GM23248 (cell line): ENCODE data around the gene NCKAP1. TPM values are rescaled to one million over a fixed set of nuclear protein-coding genes. Genes with fewer than 3 reads are reported as not detected.

Experiments
- DNase-seq: peaks from one replicate; pipeline ENCODE4 v3.0.0-alpha.2; 2015
- H2AFZ ChIP-seq: fragments of 200-600 bp; sonication (generic); 2 replicates; pipeline ENCODE4 v1.6.1; 2016; ENCODE audit warnings: antibody characterized with exemption
- H3F3A ChIP-seq: fragments of 200-600 bp; sonication (generic); 2 replicates; pipeline ENCODE4 v1.6.1; 2016; ENCODE audit warnings: mild to moderate bottlenecking, antibody characterized with exemption, mixed run types; ENCODE audit not compliant: insufficient read depth
- H3K27ac ChIP-seq: fragments of 200-600 bp; sonication (generic); 2 replicates; pipeline ENCODE4 v1.5.1; 2016; ENCODE audit warnings: mild to moderate bottlenecking
- H3K27me3 ChIP-seq: fragments of 200-600 bp; sonication (generic); replicated peaks from 2 replicates; pipeline ENCODE4 v1.6.1; 2016; ENCODE audit warnings: mild to moderate bottlenecking; ENCODE audit not compliant: insufficient read depth
- H3K36me3 ChIP-seq: fragments of 200-600 bp; sonication (generic); 2 replicates; pipeline ENCODE4 v1.6.1; 2016; ENCODE audit warnings: low read depth, mild to moderate bottlenecking
- H3K4me1 ChIP-seq: fragments of 200-600 bp; sonication (generic); 2 replicates; pipeline ENCODE4 v1.6.1; 2016; ENCODE audit warnings: mild to moderate bottlenecking; ENCODE audit not compliant: insufficient read depth
- H3K4me2 ChIP-seq: fragments of 200-600 bp; sonication (generic); one replicate; pipeline ENCODE4 v1.6.1; 2016; ENCODE audit warnings: mild to moderate bottlenecking; ENCODE audit not compliant: unreplicated experiment
- H3K4me3 ChIP-seq: fragments of 200-600 bp; sonication (generic); 2 replicates; pipeline ENCODE4 v1.5.1; 2016; ENCODE audit warnings: mild to moderate bottlenecking
- H3K79me2 ChIP-seq: fragments of 200-600 bp; sonication (generic); 2 replicates; pipeline ENCODE4 v1.6.1; 2016; ENCODE audit warnings: mild to moderate bottlenecking; ENCODE audit not compliant: insufficient read depth
- H3K9ac ChIP-seq: fragments of 200-600 bp; sonication (generic); 2 replicates; pipeline ENCODE4 v1.6.1; 2016; ENCODE audit warnings: mild to moderate bottlenecking
- H3K9me2 ChIP-seq: fragments of 200-600 bp; sonication (generic); 2 replicates; pipeline ENCODE4 v1.6.1; 2016; ENCODE audit warnings: mixed run types, mild to moderate bottlenecking, moderate library complexity; ENCODE audit not compliant: insufficient read depth
- H3K9me3 ChIP-seq: fragments of 200-600 bp; sonication (generic); one replicate; pipeline ENCODE4 v1.6.1; 2017; ENCODE audit warnings: low read depth
- H4K20me1 ChIP-seq: fragments of 200-600 bp; sonication (generic); 2 replicates; pipeline ENCODE4 v1.6.0; 2016; ENCODE audit not compliant: insufficient read depth
- EZH2 ChIP-seq: fragments of 200-600 bp; sonication (generic); IDR thresholded peaks from 2 replicates; pipeline ENCODE4 v1.6.1; 2018; ENCODE audit warnings: antibody characterized with exemption, mild to moderate bottlenecking; ENCODE audit not compliant: insufficient read depth, poor library complexity, severe bottlenecking
- EZH2phosphoT487 ChIP-seq: fragments of 200-600 bp; sonication (generic); IDR thresholded peaks from 2 replicates; pipeline ENCODE4 v1.6.1; 2018; ENCODE audit warnings: antibody characterized with exemption, moderate library complexity, mild to moderate bottlenecking, low read depth; ENCODE audit not compliant: insufficient read depth
- WGBS, 2 experiments: methylation state at CpG; one replicate each; pipeline ENCODE4 v1.1.6; 2015 to 2017; ENCODE audit warnings: low lambda C conversion rate in 2 of 2, low coverage in 1 of 2; ENCODE audit errors: missing lambda C conversion rate in 2 of 2; 5-methylcytosine and 5-hydroxymethylcytosine counted together
- in situ Hi-C: fragments of 300-500 bp; cut with MboI; formaldehyde crosslinking; loops from 2 replicates; pipeline ENCODE4 v1.15.0; 2020
- polyA plus RNA-seq: library from polyadenylated mRNA; unstranded; fragments of >200 nt; fragmentation: Nextera tagmentation; extraction: Ambion mirVana; gene quantifications from 2 replicates; pipeline ENCODE4 v1.2.1, GENCODE V29; 2016
- total RNA-seq: library from RNA; depleted of rRNA; stranded (reverse); fragments of >200 nt; shearing (Covaris generic); gene quantifications from 2 replicates; pipeline ENCODE4 v1.2.3, GENCODE V29; 2014

Gene NCKAP1
- total and polyA plus RNA-seq, 2 experiments from 2014 or later: 58.9 to 201 TPM

DNA sequence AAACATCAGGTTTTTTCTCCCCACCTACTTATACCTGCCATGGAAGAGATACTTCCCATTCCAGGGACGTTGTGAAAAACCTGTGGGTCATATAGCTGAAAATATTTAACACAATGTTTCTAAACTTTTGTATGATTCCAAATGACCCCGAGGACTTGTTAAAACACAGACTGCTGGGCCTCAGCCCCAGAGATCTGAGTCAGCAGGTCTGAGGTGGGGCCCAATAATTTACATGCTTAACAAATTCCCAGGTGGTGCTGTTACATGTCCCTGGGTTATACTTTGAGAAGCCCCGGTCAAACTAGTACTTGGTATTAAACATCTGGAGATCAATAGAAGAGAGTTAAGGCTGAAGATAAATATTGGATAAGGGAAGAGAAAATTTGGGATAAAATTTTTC, 100.4 kb downstream of the NCKAP1 start:
- in situ Hi-C loops: no loop called here
- H4K20me1 ChIP-seq: no peaks in the 10 kb centered on the region
- no peak overlapping the region for H2AFZ ChIP-seq
- H3K36me3 ChIP-seq: peaks cover 60% of the 10 kb centered on the region
- H3K9me2 ChIP-seq: no peaks in the 10 kb centered on the region
- H3F3A ChIP-seq: no peaks in the 10 kb centered on the region; the same call in 1 of the 2 replicates
- H3K27ac ChIP-seq: no peak overlapping the region
- no peaks in the 10 kb centered on the region for H3K4me1 ChIP-seq
- no peak overlapping the region for H3K4me2 ChIP-seq
- no peaks in the 10 kb centered on the region for H3K9me3 ChIP-seq
- H3K79me2 ChIP-seq: peaks cover 14% of the 10 kb centered on the region; the same call in 1 of the 2 replicates
- no peak overlapping the region for H3K9ac ChIP-seq
- TF ChIP-seq EZH2phosphoT487: no peak
- no peak for TF ChIP-seq EZH2
- H3K4me3 ChIP-seq: no peak overlapping the region
- no peaks in the 10 kb centered on the region for H3K27me3 ChIP-seq
- 89 to 92% methylated on average over 3 of the region's 3 CpGs for WGBS, 2 experiments
- DNase-seq: no peak

DNA sequence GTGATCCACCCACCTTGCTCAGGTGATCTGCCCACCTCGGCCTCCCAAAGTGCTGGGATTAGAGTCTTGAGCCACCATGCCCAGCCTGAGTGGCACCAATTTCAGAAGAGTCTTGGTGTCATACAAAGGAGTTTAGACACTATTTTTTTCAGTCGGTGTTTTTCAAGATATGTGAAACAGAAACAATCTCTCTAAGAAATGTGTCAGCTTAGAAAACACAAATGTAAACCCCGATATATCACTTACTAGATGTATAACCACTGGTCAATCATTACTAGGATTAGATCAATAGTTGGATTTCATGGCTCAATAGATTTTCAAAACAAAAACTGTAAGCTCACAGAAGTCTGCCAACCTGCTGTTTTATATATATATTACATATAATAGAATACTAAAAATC, 104.6 kb downstream of the NCKAP1 start:
- WGBS, 2 experiments: 97 to 100% methylated on average over 3 of the region's 3 CpGs
- Histone ChIP-seq H3K9me2 (no peaks in the 10 kb centered on the region), H3K9me3 (no peaks in the 10 kb centered on the region), H3K79me2 (peaks cover 32% of the 10 kb centered on the region), H4K20me1 (no peaks in the 10 kb centered on the region), H3K4me3 (no peak overlapping the region), H3K4me2 (no peak overlapping the region), H3K27me3 (no peaks in the 10 kb centered on the region), H3F3A (no peaks in the 10 kb centered on the region; the same call in 1 of the 2 replicates), H2AFZ (no peak overlapping the region), H3K4me1 (peaks cover 6% of the 10 kb centered on the region; the same call in 1 of the 2 replicates), H3K9ac (no peak overlapping the region), H3K36me3 (peaks cover 64% of the 10 kb centered on the region), H3K27ac (no peak overlapping the region)
- in situ Hi-C loops: no loop called here
- no peak for DNase-seq
- no peak for TF ChIP-seq EZH2phosphoT487
- no peak for TF ChIP-seq EZH2

DNA sequence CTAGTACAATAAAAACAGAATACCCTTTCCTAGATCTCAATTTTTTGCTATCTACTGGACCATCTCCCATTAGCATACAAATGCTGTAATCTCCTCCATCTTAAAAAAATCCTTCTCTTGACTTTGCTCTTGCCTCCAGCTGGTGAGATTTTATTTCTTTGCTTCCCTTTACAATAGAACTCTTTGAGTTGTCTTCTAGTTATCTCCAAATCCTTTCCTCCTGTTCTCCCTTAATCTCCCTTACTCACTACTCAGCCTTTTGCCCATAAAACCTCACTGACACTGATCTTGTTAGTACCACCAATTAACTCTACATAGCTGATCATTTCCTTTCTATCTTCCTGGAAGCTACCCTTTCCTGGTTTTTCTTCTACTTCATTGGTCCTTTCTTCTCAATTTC, 108.3 kb downstream of the NCKAP1 start:
- Histone ChIP-seq H2AFZ (no peak overlapping the region), H3K27me3 (no peaks in the 10 kb centered on the region), H3K4me3 (no peak overlapping the region), H3K4me2 (no peak overlapping the region), H3K79me2 (peaks cover 26% of the 10 kb centered on the region), H3K9ac (no peak overlapping the region), H3K36me3 (peaks cover 86% of the 10 kb centered on the region), H3F3A (no peaks in the 10 kb centered on the region; the same call in 1 of the 2 replicates), H3K27ac (no peak overlapping the region), H3K4me1 (peaks cover 6% of the 10 kb centered on the region; the same call in 1 of the 2 replicates), H4K20me1 (no peaks in the 10 kb centered on the region), H3K9me3 (no peaks in the 10 kb centered on the region), H3K9me2 (no peaks in the 10 kb centered on the region)
- no peak for TF ChIP-seq EZH2phosphoT487
- DNase-seq: no peak
- in situ Hi-C loops: no loop called here

DNA sequence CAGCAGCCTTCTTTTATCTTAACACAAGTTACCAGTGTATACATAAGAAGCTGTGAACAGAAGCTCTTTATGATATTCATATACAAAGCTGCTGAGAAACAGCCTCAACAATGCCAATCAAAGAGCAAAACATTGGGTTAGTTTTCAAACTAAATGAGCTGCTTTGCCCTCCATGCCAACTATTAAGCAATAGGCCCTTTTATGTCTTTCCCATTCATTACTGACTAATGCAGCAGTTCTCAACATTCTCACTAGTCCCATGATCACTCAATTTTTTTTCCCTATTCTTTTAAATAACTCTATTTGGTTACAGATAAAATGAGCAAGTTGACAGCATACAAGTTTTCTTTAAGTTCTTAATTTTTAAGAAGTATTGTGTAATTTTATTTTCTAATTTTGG, 114.0 kb downstream of the NCKAP1 start:
- peak; percentile 79 for DNase-seq

DNA sequence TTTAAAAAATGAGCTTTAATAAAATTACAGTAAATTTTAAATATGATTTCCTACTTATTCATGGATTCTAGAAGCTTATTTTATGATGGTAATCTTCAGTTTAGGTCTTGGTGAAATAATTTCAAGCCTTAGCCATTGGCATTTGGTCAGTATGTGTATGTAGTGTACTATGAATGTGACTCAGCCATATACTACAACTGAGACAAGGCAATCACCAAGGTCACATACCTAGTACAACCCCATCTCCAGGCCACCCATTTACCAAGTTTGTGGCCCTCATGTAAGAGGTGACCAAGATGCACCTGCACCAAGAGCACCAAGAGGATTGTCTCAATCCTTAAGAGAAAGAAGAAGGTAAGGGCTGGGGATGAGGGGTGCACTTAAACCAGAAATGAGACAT, 117.0 kb downstream of the NCKAP1 start:
- in situ Hi-C loops: no loop called here
- TF ChIP-seq EZH2: no peak
- no peak for TF ChIP-seq EZH2phosphoT487
- peaks cover 35% of the 10 kb centered on the region for H3K36me3 ChIP-seq
- H3K27me3 ChIP-seq: no peaks in the 10 kb centered on the region
- H3K9ac ChIP-seq: no peak overlapping the region
- H3K79me2 ChIP-seq: no peaks in the 10 kb centered on the region; the same call in none of the 2 replicates
- no peak overlapping the region for H2AFZ ChIP-seq
- H3K9me2 ChIP-seq: no peaks in the 10 kb centered on the region
- no peak overlapping the region for H3K27ac ChIP-seq
- no peak overlapping the region for H3K4me2 ChIP-seq
- no peak overlapping the region for H3K4me3 ChIP-seq
- peaks cover 11% of the 10 kb centered on the region for H3K4me1 ChIP-seq
- peaks cover 20% of the 10 kb centered on the region for H3F3A ChIP-seq
- DNase-seq: no peak
- H4K20me1 ChIP-seq: no peaks in the 10 kb centered on the region
- H3K9me3 ChIP-seq: no peaks in the 10 kb centered on the region

More for the DNA sequence above, 114.0 kb downstream of the NCKAP1 start:
- H3K9me2 ChIP-seq: no peaks in the 10 kb centered on the region
- in situ Hi-C loops: no loop called here
- no peaks in the 10 kb centered on the region for H4K20me1 ChIP-seq
- no peaks in the 10 kb centered on the region for H3F3A ChIP-seq
- H3K27ac ChIP-seq: peak overlapping the region; percentile 47
- H2AFZ ChIP-seq: no peak overlapping the region
- no peak overlapping the region for H3K4me2 ChIP-seq
- TF ChIP-seq EZH2phosphoT487 (no peak), EZH2 (no peak)
- no peaks in the 10 kb centered on the region for H3K9me3 ChIP-seq
- no peaks in the 10 kb centered on the region; the same call in 1 of the 2 replicates for H3K79me2 ChIP-seq
- no peak overlapping the region for H3K4me3 ChIP-seq
- H3K4me1 ChIP-seq: peaks cover 8% of the 10 kb centered on the region
- H3K9ac ChIP-seq: no peak overlapping the region
- H3K27me3 ChIP-seq: no peaks in the 10 kb centered on the region
- peaks cover 63% of the 10 kb centered on the region for H3K36me3 ChIP-seq
